ENCODE measurements around the gene CHST2.

DNA sequence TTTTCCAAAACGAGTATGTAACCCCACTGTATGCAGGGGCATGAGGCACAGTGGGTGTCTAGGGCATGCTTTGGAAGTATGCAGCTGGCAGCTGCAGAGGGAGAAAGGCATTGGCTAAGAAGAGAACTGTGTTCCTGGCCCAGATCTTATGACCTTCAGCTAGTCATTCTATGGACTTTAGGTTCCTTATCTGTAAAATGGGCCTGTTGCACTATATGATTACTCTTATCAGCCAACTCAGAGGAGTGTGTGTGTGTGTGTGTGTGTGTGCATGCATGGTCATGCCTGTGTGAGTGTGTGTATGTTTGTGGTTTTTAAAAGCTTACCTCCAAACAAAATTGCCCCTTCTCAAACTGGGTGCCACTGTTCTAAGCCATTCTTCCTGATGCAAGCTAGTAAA lies 27.4 kb upstream of the CHST2 start:
- TF ChIP-seq, protein P1, sequence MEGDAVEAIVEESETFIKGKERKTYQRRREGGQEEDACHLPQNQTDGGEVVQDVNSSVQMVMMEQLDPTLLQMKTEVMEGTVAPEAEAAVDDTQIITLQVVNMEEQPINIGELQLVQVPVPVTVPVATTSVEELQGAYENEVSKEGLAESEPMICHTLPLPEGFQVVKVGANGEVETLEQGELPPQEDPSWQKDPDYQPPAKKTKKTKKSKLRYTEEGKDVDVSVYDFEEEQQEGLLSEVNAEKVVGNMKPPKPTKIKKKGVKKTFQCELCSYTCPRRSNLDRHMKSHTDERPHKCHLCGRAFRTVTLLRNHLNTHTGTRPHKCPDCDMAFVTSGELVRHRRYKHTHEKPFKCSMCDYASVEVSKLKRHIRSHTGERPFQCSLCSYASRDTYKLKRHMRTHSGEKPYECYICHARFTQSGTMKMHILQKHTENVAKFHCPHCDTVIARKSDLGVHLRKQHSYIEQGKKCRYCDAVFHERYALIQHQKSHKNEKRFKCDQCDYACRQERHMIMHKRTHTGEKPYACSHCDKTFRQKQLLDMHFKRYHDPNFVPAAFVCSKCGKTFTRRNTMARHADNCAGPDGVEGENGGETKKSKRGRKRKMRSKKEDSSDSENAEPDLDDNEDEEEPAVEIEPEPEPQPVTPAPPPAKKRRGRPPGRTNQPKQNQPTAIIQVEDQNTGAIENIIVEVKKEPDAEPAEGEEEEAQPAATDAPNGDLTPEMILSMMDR (IDR thresholded peaks at IDR 0.05) = no peak
- no peak for TF ChIP-seq POLR2A (IDR thresholded peaks at IDR 0.05)
- TF ChIP-seq POLR2AphosphoS5 (IDR thresholded peaks at IDR 0.05) = no peak
